IPS-18a (cell line): Measurements from ENCODE around the gene PAX7.

ENCODE experiments used
- H3K27ac ChIP-seq: one replicate; pipeline ENCODE4 v1.5.1; 2013; ENCODE audit warnings: low read length
- H3K27me3 ChIP-seq: one replicate; pipeline ENCODE4 v1.6.1; 2013; ENCODE audit warnings: mild to moderate bottlenecking, low read length; ENCODE audit not compliant: control insufficient read depth, insufficient read depth
- H3K36me3 ChIP-seq: one replicate; pipeline ENCODE4 v1.6.1; 2013; ENCODE audit warnings: low read depth, low read length; ENCODE audit not compliant: control insufficient read depth
- H3K4me1 ChIP-seq: one replicate; pipeline ENCODE4 v1.6.1; 2013; ENCODE audit warnings: low read depth, low read length; ENCODE audit not compliant: control insufficient read depth
- H3K4me3 ChIP-seq: one replicate; pipeline ENCODE4 v1.5.1; 2013; ENCODE audit warnings: low read length
- H3K9ac ChIP-seq: one replicate; pipeline ENCODE4 v1.6.1; 2013; ENCODE audit warnings: mild to moderate bottlenecking, low read length, moderate library complexity
- H3K9me3 ChIP-seq: one replicate; pipeline ENCODE4 v1.6.1; 2013; ENCODE audit warnings: low read depth, low read length; ENCODE audit not compliant: control insufficient read depth

Gene PAX7

GRCh38 chr1:18629659-18630510 is 761 bp upstream of the PAX7 start:
- H3K9ac ChIP-seq: no peak overlapping the region
- H3K36me3 ChIP-seq: no peaks in the 10 kb centered on the region
- peaks cover 35% of the 10 kb centered on the region for H3K4me1 ChIP-seq
- peaks cover 99% of the 10 kb centered on the region for H3K27me3 ChIP-seq
- H3K27ac ChIP-seq: no peak overlapping the region
- peak overlapping the region; percentile 72 for H3K4me3 ChIP-seq
- no peaks in the 10 kb centered on the region for H3K9me3 ChIP-seq

DNA sequence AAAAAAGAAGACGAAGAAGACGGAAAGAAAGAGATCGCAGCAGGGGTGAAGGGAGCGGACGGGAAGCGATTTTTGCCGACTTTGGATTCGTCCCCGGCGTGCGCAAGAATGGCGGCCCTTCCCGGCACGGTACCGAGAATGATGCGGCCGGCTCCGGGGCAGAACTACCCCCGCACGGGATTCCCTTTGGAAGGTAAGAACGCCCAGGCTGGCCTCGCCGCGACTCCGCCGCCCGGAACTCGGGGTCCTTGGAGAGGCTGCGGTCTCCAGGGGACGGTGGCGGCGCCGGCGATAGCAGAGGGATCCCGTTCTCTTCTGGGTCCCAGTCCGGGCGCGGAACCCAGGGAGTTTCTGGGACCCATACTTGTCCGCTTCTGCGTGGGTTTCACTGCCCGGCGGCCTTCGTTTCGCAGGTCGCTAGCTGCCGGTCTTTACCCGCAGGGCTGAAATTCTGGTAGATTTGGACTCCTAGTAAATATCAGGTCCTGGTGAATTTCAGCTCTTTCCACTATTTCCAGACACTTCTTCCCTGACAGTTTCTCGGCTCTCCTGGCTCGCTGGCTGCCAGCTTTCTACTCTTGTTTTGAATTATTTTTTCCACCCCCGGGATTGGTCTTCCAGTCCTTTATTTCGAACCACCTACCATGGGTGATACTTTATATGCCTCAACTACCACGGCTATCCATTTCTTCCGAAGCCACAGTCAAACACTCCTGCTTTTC is 1.0 kb downstream of the PAX7 start:
- H3K27me3 ChIP-seq: peaks cover 99% of the 10 kb centered on the region
- no peak overlapping the region for H3K27ac ChIP-seq
- H3K9ac ChIP-seq: no peak overlapping the region
- no peaks in the 10 kb centered on the region for H3K36me3 ChIP-seq
- H3K4me3 ChIP-seq: peak overlapping the region; percentile 72
- H3K9me3 ChIP-seq: no peaks in the 10 kb centered on the region
- peaks cover 40% of the 10 kb centered on the region for H3K4me1 ChIP-seq

- Histone ChIP-seq H3K27ac (no peak overlapping the region), H3K9ac (no peak overlapping the region), H3K4me3 (peak overlapping the region; percentile 72), H3K27me3 (peaks cover 99% of the 10 kb centered on the region), H3K9me3 (no peaks in the 10 kb centered on the region), H3K4me1 (peaks cover 39% of the 10 kb centered on the region), H3K36me3 (no peaks in the 10 kb centered on the region)
These were observed 1.6 kb downstream of the PAX7 start for GRCh38 chr1:18632218-18632588.

GRCh38 chr1:18632783-18633421 is 2.3 kb downstream of the PAX7 start:
- no peak overlapping the region for H3K9ac ChIP-seq
- H3K4me1 ChIP-seq: peaks cover 36% of the 10 kb centered on the region
- H3K36me3 ChIP-seq: no peaks in the 10 kb centered on the region
- no peak overlapping the region for H3K27ac ChIP-seq
- peak overlapping the region; percentile 39 for H3K4me3 ChIP-seq
- H3K27me3 ChIP-seq: peaks cover 99% of the 10 kb centered on the region
- H3K9me3 ChIP-seq: no peaks in the 10 kb centered on the region

DNA sequence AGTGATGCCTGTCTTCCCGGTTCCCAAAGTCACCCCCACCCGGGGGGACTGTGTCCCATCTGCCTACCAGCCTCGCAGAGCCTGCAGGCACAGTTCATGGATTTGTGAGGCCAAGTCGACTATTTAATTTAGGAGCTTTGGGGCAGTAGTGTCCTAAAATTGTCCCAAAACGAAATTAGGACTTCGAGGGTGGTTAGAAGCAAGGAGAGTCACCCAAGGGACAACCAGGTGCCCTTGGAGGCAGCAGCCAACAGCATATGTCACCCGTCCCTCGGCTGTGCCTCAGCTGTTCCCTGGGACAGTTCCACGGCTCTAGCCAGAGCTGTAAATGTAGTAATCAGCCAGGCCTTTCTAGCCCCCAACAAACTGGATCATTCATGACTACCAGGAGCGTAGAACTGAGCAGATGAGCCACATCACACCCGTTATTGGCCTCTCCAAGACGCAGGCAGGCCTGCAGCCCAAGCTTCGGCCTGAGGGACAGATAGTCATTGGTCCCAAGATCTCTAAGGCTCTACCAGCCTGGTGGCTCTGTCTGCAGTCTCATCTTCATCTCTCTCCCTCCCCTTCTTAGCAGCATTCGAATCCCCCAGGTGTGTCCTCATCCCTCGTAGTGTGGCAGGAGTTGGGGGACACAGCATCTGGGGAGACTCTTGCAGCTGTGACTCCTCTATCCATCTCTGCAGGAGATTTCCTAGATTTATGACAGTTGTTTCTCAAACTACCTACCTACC is 2.9 kb downstream of the PAX7 start:
- H3K9ac ChIP-seq: no peak overlapping the region
- H3K4me1 ChIP-seq: peaks cover 40% of the 10 kb centered on the region
- peaks cover 99% of the 10 kb centered on the region for H3K27me3 ChIP-seq
- no peak overlapping the region for H3K27ac ChIP-seq
- H3K9me3 ChIP-seq: no peaks in the 10 kb centered on the region
- peak overlapping the region; percentile 39 for H3K4me3 ChIP-seq
- H3K36me3 ChIP-seq: no peaks in the 10 kb centered on the region

DNA sequence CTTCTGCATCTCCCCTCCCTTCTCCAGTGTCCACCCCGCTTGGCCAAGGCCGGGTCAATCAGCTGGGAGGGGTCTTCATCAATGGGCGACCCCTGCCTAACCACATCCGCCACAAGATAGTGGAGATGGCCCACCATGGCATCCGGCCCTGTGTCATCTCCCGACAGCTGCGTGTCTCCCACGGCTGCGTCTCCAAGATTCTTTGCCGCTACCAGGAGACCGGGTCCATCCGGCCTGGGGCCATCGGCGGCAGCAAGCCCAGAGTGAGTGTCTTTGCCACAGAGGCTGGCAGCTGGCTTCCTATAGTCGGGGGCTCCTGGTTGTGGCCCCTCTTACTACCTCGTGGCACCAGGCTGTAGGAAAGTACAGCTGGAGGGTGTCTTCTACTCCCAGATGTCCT is 3.6 kb downstream of the PAX7 start:
- H3K27me3 ChIP-seq: peaks cover 99% of the 10 kb centered on the region
- H3K4me3 ChIP-seq: no peak overlapping the region
- no peaks in the 10 kb centered on the region for H3K36me3 ChIP-seq
- H3K4me1 ChIP-seq: peaks cover 38% of the 10 kb centered on the region
- H3K27ac ChIP-seq: no peak overlapping the region
- no peak overlapping the region for H3K9ac ChIP-seq
- no peaks in the 10 kb centered on the region for H3K9me3 ChIP-seq

- no peaks in the 10 kb centered on the region for H3K36me3 ChIP-seq
- peaks cover 99% of the 10 kb centered on the region for H3K27me3 ChIP-seq
- H3K27ac ChIP-seq: no peak overlapping the region
- H3K4me3 ChIP-seq: no peak overlapping the region
- H3K9ac ChIP-seq: no peak overlapping the region
- H3K9me3 ChIP-seq: no peaks in the 10 kb centered on the region
- H3K4me1 ChIP-seq: peaks cover 38% of the 10 kb centered on the region
These were observed 4.5 kb downstream of the PAX7 start for GRCh38 chr1:18635070-18635577.

DNA sequence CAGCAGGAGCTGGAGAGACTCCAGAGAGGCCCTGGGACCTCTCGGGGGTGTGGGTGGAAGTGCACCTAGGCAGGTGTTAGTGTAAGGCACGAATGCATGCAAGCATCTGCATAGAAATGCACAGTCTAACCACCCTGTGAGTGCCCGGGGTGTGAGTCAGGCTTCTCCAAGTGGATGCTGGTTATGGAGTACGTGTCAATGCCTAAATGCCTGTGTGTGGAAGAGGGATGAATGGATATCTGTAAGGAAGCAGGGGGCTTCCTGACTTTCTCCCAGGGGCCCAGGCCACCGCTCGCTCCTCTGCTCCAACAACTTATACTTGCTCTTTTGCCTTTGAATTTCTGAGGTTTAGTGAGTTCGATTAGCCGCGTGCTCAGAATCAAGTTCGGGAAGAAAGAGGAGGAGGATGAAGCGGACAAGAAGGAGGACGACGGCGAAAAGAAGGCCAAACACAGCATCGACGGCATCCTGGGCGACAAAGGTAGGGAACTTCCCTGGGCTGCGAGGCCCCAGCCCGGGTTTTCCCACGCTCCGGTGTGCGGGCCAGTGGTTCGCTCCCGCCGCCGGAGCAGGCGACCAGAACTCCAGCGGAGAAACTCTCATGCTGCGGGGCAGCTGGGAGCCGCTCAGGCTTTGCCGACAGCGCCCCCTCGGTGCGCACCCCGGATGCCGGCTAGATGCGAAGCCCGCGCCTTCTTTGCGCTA is 5.4 kb downstream of the PAX7 start:
- peaks cover 39% of the 10 kb centered on the region for H3K4me1 ChIP-seq

DNA sequence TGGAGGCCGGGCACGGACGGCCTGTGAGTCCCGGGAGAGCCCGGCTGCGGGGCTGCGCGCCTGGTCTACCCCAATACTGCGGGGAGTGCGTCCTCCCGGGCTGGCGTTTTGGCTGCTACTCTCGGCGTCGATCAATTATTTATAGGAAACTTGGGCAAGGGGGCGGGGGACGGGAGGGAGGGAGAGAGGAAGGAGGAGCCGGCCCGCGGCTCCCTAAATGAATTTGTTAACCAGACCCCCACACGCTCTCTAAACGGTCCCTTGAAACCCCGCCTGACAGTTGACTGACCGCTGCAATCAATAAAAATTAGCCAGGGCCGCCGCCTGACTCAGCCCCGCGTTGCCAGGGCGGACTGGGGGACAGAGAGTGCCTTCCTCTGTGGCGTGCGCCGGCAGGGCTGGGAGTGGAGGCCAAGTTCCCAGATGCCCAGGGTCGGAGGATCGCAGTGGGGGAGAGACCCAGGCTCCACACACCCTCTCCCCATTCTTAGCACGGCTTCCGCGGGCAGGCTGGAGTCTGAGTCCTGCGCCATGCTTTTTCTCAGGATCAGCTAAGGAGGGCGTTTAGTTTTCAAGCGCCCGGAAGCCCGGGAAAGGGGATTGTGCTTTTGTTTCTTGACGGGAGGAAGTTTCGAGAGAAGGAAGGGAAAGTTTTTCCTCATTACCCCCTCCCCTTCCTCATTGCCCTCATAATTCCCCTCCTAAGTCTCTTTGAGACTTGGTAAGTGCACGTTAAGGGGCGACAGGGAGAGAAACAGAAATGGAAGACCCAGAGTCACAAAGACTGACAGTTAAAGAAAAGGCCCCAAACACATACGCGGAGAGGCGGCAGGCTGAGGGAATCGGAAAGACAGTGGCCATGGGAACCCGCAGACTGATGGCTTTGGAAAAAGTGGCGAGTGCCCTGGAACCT is 6.2 kb downstream of the PAX7 start:
- Histone ChIP-seq H3K4me3 (peak overlapping the region; percentile 45), H3K9me3 (no peaks in the 10 kb centered on the region), H3K27ac (no peak overlapping the region), H3K36me3 (no peaks in the 10 kb centered on the region), H3K4me1 (peaks cover 42% of the 10 kb centered on the region), H3K27me3 (peaks cover 100% of the 10 kb centered on the region), H3K9ac (no peak overlapping the region)

More for the DNA sequence above, 5.4 kb downstream of the PAX7 start:
- Histone ChIP-seq H3K36me3 (no peaks in the 10 kb centered on the region), H3K27ac (no peak overlapping the region), H3K9me3 (no peaks in the 10 kb centered on the region), H3K9ac (no peak overlapping the region), H3K27me3 (peaks cover 99% of the 10 kb centered on the region), H3K4me3 (peak overlapping the region; percentile 45)

DNA sequence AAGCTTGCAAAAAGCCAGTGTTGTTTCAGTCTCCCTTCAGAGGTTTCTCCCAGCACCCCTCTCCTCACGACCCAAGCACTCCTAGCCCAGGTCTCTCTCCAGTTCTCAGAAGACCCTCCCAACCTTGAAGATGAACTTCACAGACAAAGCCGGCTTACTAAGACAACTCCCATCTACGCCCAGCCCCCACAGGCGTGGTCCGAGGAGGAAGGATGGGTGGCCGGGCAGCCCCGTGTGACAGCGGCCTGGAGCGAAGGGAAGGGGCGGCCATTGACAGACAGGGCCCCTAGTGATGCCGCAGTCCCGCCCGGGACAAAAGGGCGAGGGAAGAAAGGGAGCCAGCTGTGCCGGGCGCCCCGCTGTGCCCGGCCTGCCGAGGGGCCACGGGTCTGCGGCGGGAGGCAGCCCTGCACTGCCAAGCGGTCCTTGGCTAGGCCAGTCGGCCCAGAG is 6.9 kb downstream of the PAX7 start:
- Histone ChIP-seq H3K9me3 (no peaks in the 10 kb centered on the region), H3K27ac (no peak overlapping the region), H3K27me3 (peaks cover 100% of the 10 kb centered on the region), H3K9ac (no peak overlapping the region), H3K36me3 (no peaks in the 10 kb centered on the region), H3K4me1 (peaks cover 44% of the 10 kb centered on the region), H3K4me3 (peak overlapping the region; percentile 45)
